ENCODE data around the gene LAMA4. TPM values are rescaled to one million over a fixed set of nuclear protein-coding genes. Genes with fewer than 3 reads are reported as not detected.
"Not testable (repeated sequence)": the region's sequence is repeated elsewhere in the genome, so short reads cannot be mapped to it uniquely, and the experiment has no call there.

The LAMA4 gene
- total RNA-seq, 1 experiment from 2014 or later: not detected

- not testable (repeated sequence) for H3K9me3 ChIP-seq (ENCODE audit: low read length); DNase-seq; H3K27ac ChIP-seq (ENCODE audit: low read length); H3K36me3 ChIP-seq (ENCODE audit: insufficient read depth, low read length); H3K4me1 ChIP-seq (ENCODE audit: low read length); H2AFZ ChIP-seq (ENCODE audit: low read length); H3K9me2 ChIP-seq (replicated peaks; ENCODE audit: insufficient read depth, low read length); H3K79me2 ChIP-seq (ENCODE audit: low read length); H3K27me3 ChIP-seq (ENCODE audit: low read length); H3K4me2 ChIP-seq (ENCODE audit: low read depth, low read length, poor library complexity, severe bottlenecking); H3K9ac ChIP-seq (ENCODE audit: low read length); H3K4me3 ChIP-seq (ENCODE audit: low read length); H4K20me1 ChIP-seq (ENCODE audit: insufficient read depth, low read depth, low read length)
These were observed 148.3 kb downstream of the LAMA4 start for GRCh38 chr6:112106026-112106425.

- H2AFZ ChIP-seq (ENCODE audit: low read length): no peak overlapping the region
- H3K9me2 ChIP-seq (replicated peaks; ENCODE audit: insufficient read depth, low read length): no peaks in the 10 kb centered on the region
- no peak overlapping the region for H3K27ac ChIP-seq (ENCODE audit: low read length)
- no peaks in the 10 kb centered on the region for H3K4me1 ChIP-seq (ENCODE audit: low read length)
- no peak overlapping the region for H3K4me3 ChIP-seq (ENCODE audit: low read length)
- H3K79me2 ChIP-seq (ENCODE audit: low read length): no peaks in the 10 kb centered on the region
- H3K9me3 ChIP-seq (ENCODE audit: low read length): no peaks in the 10 kb centered on the region
- H3K4me2 ChIP-seq (ENCODE audit: low read depth, low read length, poor library complexity, severe bottlenecking): no peak overlapping the region
- H3K27me3 ChIP-seq (ENCODE audit: low read length): no peaks in the 10 kb centered on the region; the same call in 1 of the 2 replicates
- DNase-seq: no peak
- H4K20me1 ChIP-seq (ENCODE audit: insufficient read depth, low read depth, low read length): no peaks in the 10 kb centered on the region
- H3K36me3 ChIP-seq (ENCODE audit: insufficient read depth, low read length): no peaks in the 10 kb centered on the region
- H3K9ac ChIP-seq (ENCODE audit: low read length): no peak overlapping the region
These were observed 153.8 kb downstream of the LAMA4 start for GRCh38 chr6:112100561-112100960.

DNA sequence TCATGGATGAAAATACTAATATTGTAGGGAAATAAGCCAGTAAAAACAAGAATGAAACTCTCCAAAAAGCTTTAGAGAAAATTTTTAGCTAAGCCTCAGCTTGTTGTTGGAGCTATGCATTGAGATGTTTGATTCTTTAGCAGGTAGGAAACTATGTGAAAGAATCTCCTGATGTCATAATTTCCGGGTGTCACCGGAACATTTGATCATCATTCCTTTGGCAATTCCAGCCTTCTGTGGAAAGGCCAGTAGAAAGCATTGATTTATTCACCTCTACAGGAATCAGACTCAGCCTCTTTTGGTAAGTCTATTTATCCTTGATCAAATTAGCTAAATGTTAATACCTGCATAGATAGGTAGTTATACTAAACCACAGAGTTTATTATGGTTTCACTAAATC lies 157.5 kb downstream of the LAMA4 start:
- Histone ChIP-seq H3K27ac (ENCODE audit: low read length) (no peak overlapping the region), H3K79me2 (ENCODE audit: low read length) (no peaks in the 10 kb centered on the region), H3K9me3 (ENCODE audit: low read length) (no peaks in the 10 kb centered on the region), H3K9me2 (replicated peaks; ENCODE audit: insufficient read depth, low read length) (no peaks in the 10 kb centered on the region), H3K4me3 (ENCODE audit: low read length) (no peak overlapping the region), H3K9ac (ENCODE audit: low read length) (no peak overlapping the region), H2AFZ (ENCODE audit: low read length) (no peak overlapping the region), H3K36me3 (ENCODE audit: insufficient read depth, low read length) (no peaks in the 10 kb centered on the region), H3K4me2 (ENCODE audit: low read depth, low read length, poor library complexity, severe bottlenecking) (no peak overlapping the region), H3K27me3 (ENCODE audit: low read length) (no peaks in the 10 kb centered on the region; the same call in 1 of the 2 replicates), H4K20me1 (ENCODE audit: insufficient read depth, low read depth, low read length) (no peaks in the 10 kb centered on the region), H3K4me1 (ENCODE audit: low read length) (no peaks in the 10 kb centered on the region)
- no peak for DNase-seq

GRCh38 chr6:112087916-112088315 lies 166.5 kb downstream of the LAMA4 start:
- peak overlapping the region; percentile 72 for H3K9ac ChIP-seq (ENCODE audit: low read length)
- no peaks in the 10 kb centered on the region for H3K9me3 ChIP-seq (ENCODE audit: low read length)
- DNase-seq: no peak
- no peak overlapping the region for H3K27ac ChIP-seq (ENCODE audit: low read length)
- H3K4me1 ChIP-seq (ENCODE audit: low read length): peaks cover 18% of the 10 kb centered on the region
- H3K27me3 ChIP-seq (ENCODE audit: low read length): no peaks in the 10 kb centered on the region
- H3K4me3 ChIP-seq (ENCODE audit: low read length): peak overlapping the region; percentile 76
- H3K4me2 ChIP-seq (ENCODE audit: low read depth, low read length, poor library complexity, severe bottlenecking): peak overlapping the region; percentile 94
- peaks cover 19% of the 10 kb centered on the region for H3K79me2 ChIP-seq (ENCODE audit: low read length)
- peak overlapping the region; percentile 87 for H2AFZ ChIP-seq (ENCODE audit: low read length)
- no peaks in the 10 kb centered on the region for H3K9me2 ChIP-seq (replicated peaks; ENCODE audit: insufficient read depth, low read length)
- peaks cover 20% of the 10 kb centered on the region for H3K36me3 ChIP-seq (ENCODE audit: insufficient read depth, low read length)
- H4K20me1 ChIP-seq (ENCODE audit: insufficient read depth, low read depth, low read length): no peaks in the 10 kb centered on the region

GRCh38 chr6:112087136-112087911 lies 167.0 kb downstream of the LAMA4 start, which contains the start of the genes FAM229B and TUBE1:
Gene FAM229B, plus strand, starts transcription at chr6:112087591. Its CDS starts 11,693 bp downstream, at chr6:112099284.
Gene TUBE1, minus strand, starts transcription at chr6:112087482. Its CDS starts 48 bp downstream, at chr6:112087434.
- peaks cover 19% of the 10 kb centered on the region for H3K79me2 ChIP-seq (ENCODE audit: low read length)
- H4K20me1 ChIP-seq (ENCODE audit: insufficient read depth, low read depth, low read length): no peaks in the 10 kb centered on the region
- peaks cover 20% of the 10 kb centered on the region for H3K36me3 ChIP-seq (ENCODE audit: insufficient read depth, low read length)
- no peaks in the 10 kb centered on the region for H3K9me3 ChIP-seq (ENCODE audit: low read length)
- H3K4me3 ChIP-seq (ENCODE audit: low read length): peak within 1 kb of the TSS; percentile 76
- peak; percentile 98 for DNase-seq
- no peaks in the 10 kb centered on the region for H3K9me2 ChIP-seq (replicated peaks; ENCODE audit: insufficient read depth, low read length)
- peak within 1 kb of the TSS; percentile 72 for H3K9ac ChIP-seq (ENCODE audit: low read length)
- no peaks in the 10 kb centered on the region for H3K27me3 ChIP-seq (ENCODE audit: low read length)
- H3K27ac ChIP-seq (ENCODE audit: low read length): peak within 1 kb of the TSS; percentile 44; the same call in 1 of the 2 replicates
- peak within 1 kb of the TSS; percentile 94 for H3K4me2 ChIP-seq (ENCODE audit: low read depth, low read length, poor library complexity, severe bottlenecking)
- H3K4me1 ChIP-seq (ENCODE audit: low read length): peaks cover 18% of the 10 kb centered on the region
- H2AFZ ChIP-seq (ENCODE audit: low read length): peak within 1 kb of the TSS; percentile 87

DNA sequence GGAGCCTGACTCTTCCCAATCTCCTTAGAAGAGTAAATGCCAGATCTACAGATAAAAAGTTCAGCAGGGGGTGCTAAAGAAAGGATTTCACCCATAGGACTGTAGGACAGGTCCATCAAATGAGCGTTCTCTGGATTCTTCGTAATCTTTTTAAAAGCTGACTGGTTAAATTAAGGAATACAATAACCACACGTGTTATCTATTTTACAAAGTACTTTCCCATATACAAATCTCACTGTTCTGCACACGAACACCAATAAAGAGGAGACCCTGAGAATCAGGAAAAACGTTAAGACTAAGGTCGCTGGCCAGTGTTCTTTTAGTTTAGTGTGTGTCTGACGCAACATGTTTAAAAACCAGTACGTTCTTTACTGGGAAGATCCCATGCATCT lies 167.6 kb downstream of the LAMA4 start:
- H3K4me3 ChIP-seq (ENCODE audit: low read length): peak overlapping the region; percentile 76
- H3K36me3 ChIP-seq (ENCODE audit: insufficient read depth, low read length): peaks cover 20% of the 10 kb centered on the region
- H3K9me3 ChIP-seq (ENCODE audit: low read length): no peaks in the 10 kb centered on the region
- no peaks in the 10 kb centered on the region for H4K20me1 ChIP-seq (ENCODE audit: insufficient read depth, low read depth, low read length)
- peak overlapping the region; percentile 76 for H2AFZ ChIP-seq (ENCODE audit: low read length)
- peaks cover 18% of the 10 kb centered on the region for H3K4me1 ChIP-seq (ENCODE audit: low read length)
- peak; percentile 56 for DNase-seq
- H3K27ac ChIP-seq (ENCODE audit: low read length): peak overlapping the region; percentile 44; the same call in 1 of the 2 replicates
- peak overlapping the region; percentile 94 for H3K4me2 ChIP-seq (ENCODE audit: low read depth, low read length, poor library complexity, severe bottlenecking)
- peaks cover 19% of the 10 kb centered on the region for H3K79me2 ChIP-seq (ENCODE audit: low read length)
- peak overlapping the region; percentile 72 for H3K9ac ChIP-seq (ENCODE audit: low read length)
- no peaks in the 10 kb centered on the region for H3K9me2 ChIP-seq (replicated peaks; ENCODE audit: insufficient read depth, low read length)
- H3K27me3 ChIP-seq (ENCODE audit: low read length): no peaks in the 10 kb centered on the region

DNA sequence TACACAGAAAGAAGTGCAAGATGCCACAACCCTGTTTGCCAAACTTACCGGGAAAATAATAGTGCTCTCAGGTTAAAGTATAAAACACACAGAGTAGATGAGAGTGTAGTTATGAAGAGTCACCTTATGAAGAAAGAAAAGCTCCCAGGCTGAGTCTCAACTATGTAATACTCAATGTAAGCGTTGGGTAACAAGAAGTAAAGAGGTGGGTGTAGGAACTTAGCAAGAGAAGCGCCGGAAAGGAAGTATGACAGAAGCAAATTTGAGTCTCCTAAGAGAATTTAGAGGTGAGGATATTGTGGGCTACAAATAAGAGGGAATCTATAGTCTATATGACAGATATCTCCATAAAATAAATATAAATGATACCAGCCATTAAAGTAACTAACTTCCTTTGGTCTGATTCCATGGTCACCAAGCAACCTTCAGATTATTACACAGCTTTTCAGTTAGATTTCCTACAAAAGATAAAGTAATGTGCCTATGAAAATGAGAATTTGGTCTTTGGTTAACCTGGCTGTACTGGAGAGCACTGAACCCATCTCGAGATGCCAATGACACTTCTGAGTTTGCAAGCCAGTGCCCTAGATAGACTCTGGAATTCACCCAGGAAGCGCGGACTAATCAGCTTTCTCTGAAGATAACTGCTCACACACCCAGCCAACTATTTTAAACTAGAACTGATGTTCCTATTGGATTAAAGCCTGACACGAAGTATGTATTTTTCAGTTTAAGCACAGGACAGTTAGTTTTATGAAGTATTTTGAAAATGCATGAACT lies 168.9 kb downstream of the LAMA4 start:
- no peak overlapping the region for H3K9ac ChIP-seq (ENCODE audit: low read length)
- no peak overlapping the region for H2AFZ ChIP-seq (ENCODE audit: low read length)
- peak overlapping the region; percentile 76 for H3K4me3 ChIP-seq (ENCODE audit: low read length)
- no peaks in the 10 kb centered on the region for H3K9me3 ChIP-seq (ENCODE audit: low read length)
- H3K4me2 ChIP-seq (ENCODE audit: low read depth, low read length, poor library complexity, severe bottlenecking): peak overlapping the region; percentile 94
- no peak for DNase-seq
- H3K27ac ChIP-seq (ENCODE audit: low read length): no peak overlapping the region
- no peaks in the 10 kb centered on the region for H3K27me3 ChIP-seq (ENCODE audit: low read length)
- H3K9me2 ChIP-seq (replicated peaks; ENCODE audit: insufficient read depth, low read length): no peaks in the 10 kb centered on the region
- H3K79me2 ChIP-seq (ENCODE audit: low read length): peaks cover 19% of the 10 kb centered on the region
- H4K20me1 ChIP-seq (ENCODE audit: insufficient read depth, low read depth, low read length): no peaks in the 10 kb centered on the region
- peaks cover 20% of the 10 kb centered on the region for H3K36me3 ChIP-seq (ENCODE audit: insufficient read depth, low read length)
- H3K4me1 ChIP-seq (ENCODE audit: low read length): peaks cover 18% of the 10 kb centered on the region

- Histone ChIP-seq H2AFZ (ENCODE audit: low read length) (no peak overlapping the region), H3K9me2 (replicated peaks; ENCODE audit: insufficient read depth, low read length) (no peaks in the 10 kb centered on the region), H3K9ac (ENCODE audit: low read length) (no peak overlapping the region), H3K4me2 (ENCODE audit: low read depth, low read length, poor library complexity, severe bottlenecking) (no peak overlapping the region), H3K79me2 (ENCODE audit: low read length) (peaks cover 14% of the 10 kb centered on the region), H3K27me3 (ENCODE audit: low read length) (no peaks in the 10 kb centered on the region), H4K20me1 (ENCODE audit: insufficient read depth, low read depth, low read length) (no peaks in the 10 kb centered on the region), H3K9me3 (ENCODE audit: low read length) (no peaks in the 10 kb centered on the region), H3K27ac (ENCODE audit: low read length) (no peak overlapping the region), H3K4me3 (ENCODE audit: low read length) (no peak overlapping the region), H3K36me3 (ENCODE audit: insufficient read depth, low read length) (peaks cover 32% of the 10 kb centered on the region), H3K4me1 (ENCODE audit: low read length) (peaks cover 10% of the 10 kb centered on the region)
- no peak for DNase-seq
These were observed 172.8 kb downstream of the LAMA4 start for GRCh38 chr6:112081569-112081968.
